Measurements from ENCODE around the gene ZIC4.

ZIC4 gene

DNA sequence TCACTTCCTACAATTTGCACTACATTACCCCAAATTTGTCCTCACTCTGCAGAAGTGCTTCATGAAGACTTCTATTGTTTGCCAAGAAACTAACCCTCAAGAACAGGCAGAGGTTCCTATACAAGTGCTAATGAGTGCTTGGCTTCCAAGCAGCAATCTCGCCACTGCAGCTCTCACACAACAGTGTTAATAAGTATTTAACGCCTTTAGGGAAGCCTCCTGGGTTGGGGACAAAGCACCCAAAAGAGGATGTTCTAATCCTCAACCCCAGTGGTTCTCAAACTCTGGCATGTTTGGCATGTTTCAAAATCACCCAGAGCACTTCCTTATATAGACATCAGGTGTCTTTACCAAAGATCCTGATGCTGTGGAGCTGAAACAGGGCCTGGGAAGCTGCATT is 64.6 kb downstream of the ZIC4 start:
- DNase-seq, result no peak

DNA sequence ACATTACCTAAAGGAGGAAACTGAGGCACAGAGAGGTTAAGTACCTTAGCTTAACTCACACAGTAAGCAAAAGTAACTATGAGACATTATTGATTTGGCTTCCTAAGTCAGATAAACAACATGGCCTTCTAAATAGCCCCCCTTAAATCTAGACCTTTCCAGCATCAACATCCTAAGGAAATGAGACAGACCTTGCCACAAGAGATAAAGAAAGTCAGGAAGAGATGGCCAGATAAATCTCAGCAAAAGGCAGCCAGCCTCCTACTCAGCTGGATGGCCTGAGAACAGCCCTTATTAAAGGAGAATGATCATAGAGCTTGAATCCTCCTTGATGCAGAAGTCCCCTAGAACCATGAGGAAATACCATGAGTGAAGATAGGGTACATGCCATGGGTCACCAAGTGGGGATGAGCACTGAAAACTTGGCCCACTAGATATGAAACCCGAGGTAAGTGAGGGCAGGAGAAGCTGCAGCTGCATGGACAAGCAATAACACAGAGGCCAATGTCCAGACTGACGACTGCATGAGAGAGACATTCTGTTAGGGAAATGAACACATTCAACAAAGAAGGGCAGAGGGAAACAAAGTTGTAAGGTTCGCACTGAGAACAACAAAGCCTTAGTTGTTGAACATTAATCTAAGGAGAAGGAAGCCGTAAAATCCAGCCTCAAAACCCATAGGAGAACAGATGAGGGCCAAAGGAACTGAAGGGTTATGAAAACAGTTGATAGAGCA is 69.6 kb downstream of the ZIC4 start:
- no peak for DNase-seq

Measured in KG1 (cell line).